ENCODE measurements around the gene VPS13D.
"Not testable (repeated sequence)": the region's sequence is repeated elsewhere in the genome, so short reads cannot be mapped to it uniquely, and the experiment has no call there.

Gene VPS13D

GRCh38 chr1:12383001-12383400, 153.2 kb downstream of the VPS13D start:
- Histone ChIP-seq H2BK5ac (ENCODE audit: low read length) (no peak overlapping the region), H3K4ac (ENCODE audit: low read depth, low read length) (no peak overlapping the region), H2BK120ac (ENCODE audit: low read depth, low read length) (no peak overlapping the region), H3K18ac (ENCODE audit: low read length) (no peak overlapping the region), H2BK15ac (replicated peaks; ENCODE audit: low read depth) (no peak overlapping the region), H4K5ac (ENCODE audit: low read length) (no peak overlapping the region), H3K56ac (ENCODE audit: low read length) (no peak overlapping the region), H4K8ac (ENCODE audit: low read depth, low read length) (no peak overlapping the region), H3K4me1 (ENCODE audit: control insufficient read depth, low read depth, low read length) (no peaks in the 10 kb centered on the region), H3K79me2 (ENCODE audit: control insufficient read depth, insufficient read depth, low read length) (no peaks in the 10 kb centered on the region), H3K4me2 (ENCODE audit: low read length) (no peak overlapping the region), H3K36me3 (ENCODE audit: control insufficient read depth, insufficient read depth, low read length) (no peaks in the 10 kb centered on the region), H3K9ac (ENCODE audit: low read length) (no peak overlapping the region), H2AK5ac (ENCODE audit: low read length) (no peak overlapping the region), H3K4me3 (ENCODE audit: low read length) (no peak overlapping the region), H3K23ac (ENCODE audit: low read length) (no peak overlapping the region), H3K79me1 (ENCODE audit: low read length) (no peaks in the 10 kb centered on the region), H3K27ac (ENCODE audit: low read depth, low read length) (no peak overlapping the region), H3K27me3 (ENCODE audit: insufficient read depth, low read length, poor library complexity) (no peaks in the 10 kb centered on the region)
- WGBS (ENCODE audit: extremely low coverage, insufficient coverage, low lambda C conversion rate) = no CpG with 5 or more reads among the region's 1 CpG
- DNase-seq = no peak

DNA sequence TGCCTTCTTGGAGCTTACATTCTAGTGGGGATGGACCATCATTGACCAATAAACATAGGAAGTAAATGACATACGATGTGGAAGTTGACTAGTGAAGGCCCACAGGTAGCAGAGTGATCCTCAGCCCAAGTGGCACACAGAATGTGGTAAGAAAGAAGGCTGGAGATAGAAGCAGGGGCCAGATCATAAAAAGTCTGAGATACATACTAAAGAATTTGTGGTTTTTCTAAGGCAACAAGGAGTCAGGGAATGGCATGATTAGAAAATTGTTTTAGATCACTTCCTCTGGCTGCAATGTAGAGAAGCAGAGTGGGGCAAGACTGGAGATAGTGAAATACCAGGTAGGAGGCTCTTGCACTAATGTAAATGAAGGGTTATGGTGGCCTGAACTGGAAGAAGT, 154.0 kb downstream of the VPS13D start:
- Histone ChIP-seq H3K79me2 (ENCODE audit: control insufficient read depth, insufficient read depth, low read length) (no peaks in the 10 kb centered on the region), H3K4me3 (ENCODE audit: low read length) (no peak overlapping the region), H3K27me3 (ENCODE audit: insufficient read depth, low read length, poor library complexity) (no peaks in the 10 kb centered on the region), H3K4me2 (ENCODE audit: low read length) (no peak overlapping the region), H2AK5ac (ENCODE audit: low read length) (no peak overlapping the region), H4K5ac (ENCODE audit: low read length) (no peak overlapping the region), H4K8ac (ENCODE audit: low read depth, low read length) (no peak overlapping the region), H2BK15ac (replicated peaks; ENCODE audit: low read depth) (no peak overlapping the region), H3K27ac (ENCODE audit: low read depth, low read length) (no peak overlapping the region), H2BK120ac (ENCODE audit: low read depth, low read length) (no peak overlapping the region), H2BK5ac (ENCODE audit: low read length) (no peak overlapping the region), H3K56ac (ENCODE audit: low read length) (no peak overlapping the region), H3K4me1 (ENCODE audit: control insufficient read depth, low read depth, low read length) (no peaks in the 10 kb centered on the region), H3K79me1 (ENCODE audit: low read length) (no peaks in the 10 kb centered on the region), H3K4ac (ENCODE audit: low read depth, low read length) (no peak overlapping the region), H3K18ac (ENCODE audit: low read length) (no peak overlapping the region), H3K9ac (ENCODE audit: low read length) (no peak overlapping the region), H3K23ac (ENCODE audit: low read length) (no peak overlapping the region), H3K36me3 (ENCODE audit: control insufficient read depth, insufficient read depth, low read length) (no peaks in the 10 kb centered on the region)
- WGBS (ENCODE audit: extremely low coverage, insufficient coverage, low lambda C conversion rate) = no CpG with 5 or more reads among the region's 1 CpG
- no peak for DNase-seq

GRCh38 chr1:12384836-12385456, 155.1 kb downstream of the VPS13D start:
- no peak overlapping the region for H3K18ac ChIP-seq (ENCODE audit: low read length)
- no peak overlapping the region for H2BK120ac ChIP-seq (ENCODE audit: low read depth, low read length)
- no peak overlapping the region for H4K8ac ChIP-seq (ENCODE audit: low read depth, low read length)
- no peaks in the 10 kb centered on the region for H3K27me3 ChIP-seq (ENCODE audit: insufficient read depth, low read length, poor library complexity)
- no peak for DNase-seq
- H3K4me1 ChIP-seq (ENCODE audit: control insufficient read depth, low read depth, low read length) = no peaks in the 10 kb centered on the region
- H3K4ac ChIP-seq (ENCODE audit: low read depth, low read length) = no peak overlapping the region
- no peaks in the 10 kb centered on the region for H3K36me3 ChIP-seq (ENCODE audit: control insufficient read depth, insufficient read depth, low read length)
- no peaks in the 10 kb centered on the region for H3K79me2 ChIP-seq (ENCODE audit: control insufficient read depth, insufficient read depth, low read length)
- H3K27ac ChIP-seq (ENCODE audit: low read depth, low read length) = no peak overlapping the region
- no peak overlapping the region for H3K4me3 ChIP-seq (ENCODE audit: low read length)
- no peak overlapping the region for H3K4me2 ChIP-seq (ENCODE audit: low read length)
- H3K79me1 ChIP-seq (ENCODE audit: low read length) = no peaks in the 10 kb centered on the region
- no peak overlapping the region for H2BK5ac ChIP-seq (ENCODE audit: low read length)
- WGBS (ENCODE audit: extremely low coverage, insufficient coverage, low lambda C conversion rate) = no CpG with 5 or more reads among the region's 8 CpGs
- H2BK15ac ChIP-seq (replicated peaks; ENCODE audit: low read depth) = no peak overlapping the region
- no peak overlapping the region for H2AK5ac ChIP-seq (ENCODE audit: low read length)
- no peak overlapping the region for H3K9ac ChIP-seq (ENCODE audit: low read length)
- no peak overlapping the region for H4K5ac ChIP-seq (ENCODE audit: low read length)
- no peak overlapping the region for H3K23ac ChIP-seq (ENCODE audit: low read length)
- H3K56ac ChIP-seq (ENCODE audit: low read length) = no peak overlapping the region

DNA sequence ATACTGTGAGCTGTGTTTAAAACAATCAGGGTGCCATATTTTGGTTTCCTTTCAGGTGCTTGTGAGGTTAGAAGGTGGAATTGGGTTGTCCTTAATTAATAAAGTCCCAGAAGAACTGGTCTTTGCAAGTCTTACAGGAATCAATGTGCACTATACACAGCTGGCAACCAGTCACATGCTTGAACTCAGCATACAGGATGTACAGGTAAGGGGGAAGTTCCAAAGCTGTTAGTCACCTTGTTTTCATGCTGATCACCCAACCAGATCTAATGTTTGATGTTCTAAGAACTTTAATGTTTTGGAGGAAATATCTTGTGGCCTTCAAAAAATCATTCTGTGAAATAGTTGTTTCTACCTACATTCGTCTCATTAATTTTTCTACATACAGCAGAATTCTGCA, 156.3 kb downstream of the VPS13D start:
- H3K18ac ChIP-seq (ENCODE audit: low read length) = no peak overlapping the region
- no CpG with 5 or more reads among the region's 1 CpG for WGBS (ENCODE audit: extremely low coverage, insufficient coverage, low lambda C conversion rate)
- H3K9ac ChIP-seq (ENCODE audit: low read length) = no peak overlapping the region
- H3K56ac ChIP-seq (ENCODE audit: low read length) = no peak overlapping the region
- H3K36me3 ChIP-seq (ENCODE audit: control insufficient read depth, insufficient read depth, low read length) = no peaks in the 10 kb centered on the region
- H3K4me3 ChIP-seq (ENCODE audit: low read length) = no peak overlapping the region
- H3K4me2 ChIP-seq (ENCODE audit: low read length) = no peak overlapping the region
- H3K27ac ChIP-seq (ENCODE audit: low read depth, low read length) = no peak overlapping the region
- H2BK15ac ChIP-seq (replicated peaks; ENCODE audit: low read depth) = no peak overlapping the region
- no peak overlapping the region for H3K4ac ChIP-seq (ENCODE audit: low read depth, low read length)
- DNase-seq = no peak
- H2BK120ac ChIP-seq (ENCODE audit: low read depth, low read length) = no peak overlapping the region
- H2BK5ac ChIP-seq (ENCODE audit: low read length) = no peak overlapping the region
- H2AK5ac ChIP-seq (ENCODE audit: low read length) = no peak overlapping the region
- H3K4me1 ChIP-seq (ENCODE audit: control insufficient read depth, low read depth, low read length) = no peaks in the 10 kb centered on the region
- no peaks in the 10 kb centered on the region for H3K79me2 ChIP-seq (ENCODE audit: control insufficient read depth, insufficient read depth, low read length)
- no peak overlapping the region for H3K23ac ChIP-seq (ENCODE audit: low read length)
- H3K79me1 ChIP-seq (ENCODE audit: low read length) = no peaks in the 10 kb centered on the region
- H4K8ac ChIP-seq (ENCODE audit: low read depth, low read length) = no peak overlapping the region
- no peak overlapping the region for H4K5ac ChIP-seq (ENCODE audit: low read length)
- H3K27me3 ChIP-seq (ENCODE audit: insufficient read depth, low read length, poor library complexity) = no peaks in the 10 kb centered on the region

DNA sequence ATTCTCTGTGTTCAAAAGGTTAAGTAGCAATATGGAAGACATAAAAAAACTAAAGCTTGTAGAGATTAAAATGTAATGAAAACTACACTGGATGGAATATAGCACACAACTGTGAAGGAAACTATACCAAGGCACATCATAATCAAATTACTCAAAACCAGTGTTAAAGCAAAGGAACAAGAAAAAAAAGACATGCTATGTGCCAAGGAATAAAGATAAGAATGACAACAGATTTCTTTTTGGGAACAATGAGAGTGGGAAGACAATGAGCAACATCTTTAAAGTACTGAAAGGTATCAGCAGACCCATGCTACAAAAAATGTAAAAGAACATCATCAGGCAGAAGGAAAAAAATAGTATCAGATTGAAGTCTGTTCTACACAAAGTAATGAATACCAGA, 157.8 kb downstream of the VPS13D start:
- Histone ChIP-seq H3K4me2 (ENCODE audit: low read length) (no peak overlapping the region), H2BK15ac (replicated peaks; ENCODE audit: low read depth) (no peak overlapping the region), H2BK120ac (ENCODE audit: low read depth, low read length) (no peak overlapping the region), H2AK5ac (ENCODE audit: low read length) (no peak overlapping the region), H3K79me1 (ENCODE audit: low read length) (no peaks in the 10 kb centered on the region), H3K23ac (ENCODE audit: low read length) (no peak overlapping the region), H3K27me3 (ENCODE audit: insufficient read depth, low read length, poor library complexity) (no peaks in the 10 kb centered on the region), H3K4me3 (ENCODE audit: low read length) (no peak overlapping the region), H3K36me3 (ENCODE audit: control insufficient read depth, insufficient read depth, low read length) (no peaks in the 10 kb centered on the region), H3K56ac (ENCODE audit: low read length) (no peak overlapping the region), H3K9ac (ENCODE audit: low read length) (no peak overlapping the region), H3K18ac (ENCODE audit: low read length) (no peak overlapping the region), H4K5ac (ENCODE audit: low read length) (no peak overlapping the region), H2BK5ac (ENCODE audit: low read length) (no peak overlapping the region), H4K8ac (ENCODE audit: low read depth, low read length) (no peak overlapping the region), H3K4ac (ENCODE audit: low read depth, low read length) (no peak overlapping the region), H3K79me2 (ENCODE audit: control insufficient read depth, insufficient read depth, low read length) (no peaks in the 10 kb centered on the region), H3K4me1 (ENCODE audit: control insufficient read depth, low read depth, low read length) (no peaks in the 10 kb centered on the region), H3K27ac (ENCODE audit: low read depth, low read length) (no peak overlapping the region)
- peak; percentile 31 for DNase-seq

GRCh38 chr1:12390296-12390695, 160.5 kb downstream of the VPS13D start:
- not testable (repeated sequence) for H3K27ac ChIP-seq (ENCODE audit: low read depth, low read length); H3K23ac ChIP-seq (ENCODE audit: low read length); H3K79me1 ChIP-seq (ENCODE audit: low read length); H3K4me2 ChIP-seq (ENCODE audit: low read length); DNase-seq; H2BK120ac ChIP-seq (ENCODE audit: low read depth, low read length); H2AK5ac ChIP-seq (ENCODE audit: low read length); H2BK5ac ChIP-seq (ENCODE audit: low read length); H3K9ac ChIP-seq (ENCODE audit: low read length); H4K5ac ChIP-seq (ENCODE audit: low read length); H3K36me3 ChIP-seq (ENCODE audit: control insufficient read depth, insufficient read depth, low read length); H3K4me1 ChIP-seq (ENCODE audit: control insufficient read depth, low read depth, low read length); H3K18ac ChIP-seq (ENCODE audit: low read length); H3K4ac ChIP-seq (ENCODE audit: low read depth, low read length); H3K79me2 ChIP-seq (ENCODE audit: control insufficient read depth, insufficient read depth, low read length); H2BK15ac ChIP-seq (replicated peaks; ENCODE audit: low read depth); H3K27me3 ChIP-seq (ENCODE audit: insufficient read depth, low read length, poor library complexity); H4K8ac ChIP-seq (ENCODE audit: low read depth, low read length); H3K56ac ChIP-seq (ENCODE audit: low read length); H3K4me3 ChIP-seq (ENCODE audit: low read length)
- WGBS (ENCODE audit: extremely low coverage, insufficient coverage, low lambda C conversion rate) = no CpG with 5 or more reads among the region's 4 CpGs
